IMR-90 (cell line): Measurements from ENCODE around the gene TCERG1L. TPM values are rescaled to one million over a fixed set of nuclear protein-coding genes. Genes with fewer than 3 reads are reported as not detected.

Source experiments
- ATAC-seq: fragments of 200-7000 bp; cut with Tn5 transposase; 2 replicates; pipeline ENCODE4 v1.9.1; 2020; ENCODE audit warnings: low read depth, mild to moderate bottlenecking, moderate library complexity
- BruUV-seq: library from RNA; stranded (reverse); fragments of 400-500 nt; replicated peaks from 2 replicates; lab custom pipeline; 2021; lab: Mats Ljungman, UMichigan
- CTCF ChIA-PET: fragments of 300-600 bp; formaldehyde crosslinking; extraction: SDS; loops from one replicate; lab custom pipeline; 2021; ENCODE audit warnings: antibody characterized with exemption; lab: Yijun Ruan, JAX
- POLR2A ChIA-PET: fragments of 300-600 bp; sonication (Branson Sonifier 250); formaldehyde crosslinking; loops from one replicate; lab custom pipeline; 2022; ENCODE audit warnings: antibody characterized with exemption; ENCODE audit not compliant: unreplicated experiment; lab: Charles Lee
- DNase-seq: peaks from one replicate; pipeline ENCODE4 v3.0.0; 2013
- H2AFZ ChIP-seq: replicated peaks from 2 replicates; pipeline ENCODE3; 2013; ENCODE audit warnings: low read length, mild to moderate bottlenecking; ENCODE audit not compliant: poor library complexity
- H2AK5ac ChIP-seq: 2 replicates; pipeline ENCODE4 v1.6.1; 2013; ENCODE audit warnings: low read depth, low read length, inconsistent platforms
- H2AK9ac ChIP-seq: replicated peaks from 2 replicates; pipeline ENCODE3; 2013; ENCODE audit warnings: mild to moderate bottlenecking, low read depth, low read length, moderate library complexity; ENCODE audit not compliant: poor library complexity
- H2BK120ac ChIP-seq: 2 replicates; pipeline ENCODE4 v1.6.1; 2013; ENCODE audit warnings: low read depth, low read length, inconsistent platforms
- H2BK15ac ChIP-seq: 3 replicates; pipeline ENCODE4 v1.6.1; 2013; ENCODE audit warnings: low read depth, low read length, inconsistent platforms
- H2BK20ac ChIP-seq: 2 replicates; pipeline ENCODE4 v1.6.1; 2013; ENCODE audit warnings: low read depth, mild to moderate bottlenecking, inconsistent platforms, low read length, moderate library complexity
- H2BK5ac ChIP-seq: 2 replicates; pipeline ENCODE4 v1.6.1; 2013; ENCODE audit warnings: mild to moderate bottlenecking, low read depth, low read length, inconsistent platforms; ENCODE audit not compliant: poor library complexity, severe bottlenecking
- H3K14ac ChIP-seq: replicated peaks from 2 replicates; pipeline ENCODE4 v1.6.1; 2013; ENCODE audit warnings: low read depth, low read length, inconsistent platforms
- H3K18ac ChIP-seq: 2 replicates; pipeline ENCODE4 v1.6.1; 2013; ENCODE audit warnings: low read depth, low read length, control low read depth
- H3K23ac ChIP-seq: 2 replicates; pipeline ENCODE4 v1.6.1; 2013; ENCODE audit warnings: low read depth, low read length, inconsistent platforms
- H3K27ac ChIP-seq: 2 replicates; pipeline ENCODE4 v1.5.1; 2013; ENCODE audit warnings: mild to moderate bottlenecking, control low read depth, low read length; ENCODE audit not compliant: insufficient read depth
- H3K27me3 ChIP-seq: 2 replicates; pipeline ENCODE4 v1.6.1; 2013; ENCODE audit warnings: low read length; ENCODE audit not compliant: control insufficient read depth, insufficient read depth
- H3K36me3 ChIP-seq: 2 replicates; pipeline ENCODE4 v1.6.1; 2013; ENCODE audit warnings: low read length, mixed read lengths; ENCODE audit not compliant: control insufficient read depth, insufficient read depth
- H3K4ac ChIP-seq: 2 replicates; pipeline ENCODE4 v1.6.1; 2013; ENCODE audit warnings: low read depth, low read length, inconsistent platforms
- H3K4me1 ChIP-seq: 2 replicates; pipeline ENCODE4 v1.6.1; 2013; ENCODE audit warnings: low read length, mixed read lengths; ENCODE audit not compliant: control insufficient read depth, insufficient read depth
- H3K4me2 ChIP-seq: 2 replicates; pipeline ENCODE4 v1.6.1; 2013; ENCODE audit warnings: low read depth, mild to moderate bottlenecking, control low read depth, low read length, moderate library complexity
- H3K4me3 ChIP-seq: 2 replicates; pipeline ENCODE4 v1.5.1; 2013; ENCODE audit warnings: low read depth, mild to moderate bottlenecking, control low read depth, low read length, moderate library complexity; ENCODE audit not compliant: insufficient read depth
- H3K56ac ChIP-seq: 2 replicates; pipeline ENCODE4 v1.6.1; 2013; ENCODE audit warnings: low read length, inconsistent platforms; ENCODE audit not compliant: insufficient read depth; ENCODE audit errors: extremely low read depth
- H3K79me1 ChIP-seq, 2 experiments: 2 replicates each; pipeline ENCODE4 v1.6.1; 2013; ENCODE audit warnings: low read length in 2 of 2, inconsistent platforms in 1 of 2, low read depth in 1 of 2
- H3K9ac ChIP-seq: 2 replicates; pipeline ENCODE4 v1.6.1; 2013; ENCODE audit warnings: low read depth, low read length, control low read depth
- H3K9me1 ChIP-seq: 2 replicates; pipeline ENCODE4 v1.6.1; 2013; ENCODE audit warnings: low read length, inconsistent platforms; ENCODE audit not compliant: insufficient read depth
- H3K9me3 ChIP-seq: 2 replicates; pipeline ENCODE4 v1.6.1; 2013; ENCODE audit warnings: low read length; ENCODE audit not compliant: control insufficient read depth, insufficient read depth
- H4K20me1 ChIP-seq: 2 replicates; pipeline ENCODE4 v1.6.1; 2013; ENCODE audit warnings: low read length, inconsistent platforms; ENCODE audit not compliant: insufficient read depth
- H4K5ac ChIP-seq: 2 replicates; pipeline ENCODE4 v1.6.1; 2013; ENCODE audit warnings: mild to moderate bottlenecking, low read depth, low read length, control low read depth
- H4K8ac ChIP-seq, 2 experiments: 2 replicates each; pipeline ENCODE4 v1.6.1; 2013; ENCODE audit warnings: low read depth in 2 of 2, low read length in 2 of 2, control low read depth in 1 of 2, inconsistent platforms in 1 of 2
- H4K91ac ChIP-seq: 2 replicates; pipeline ENCODE4 v1.6.1; 2013; ENCODE audit warnings: low read depth, low read length, inconsistent platforms; ENCODE audit not compliant: insufficient read depth
- BHLHE40 ChIP-seq: fragments of 150-350 bp; IDR thresholded peaks from 2 replicates; pipeline ENCODE4 v1.6.1; 2016; ENCODE audit warnings: mild to moderate bottlenecking, low read depth, low read length
- CEBPB ChIP-seq: IDR thresholded peaks from 2 replicates; pipeline ENCODE4 v1.6.1; 2012; ENCODE audit warnings: low read depth, low read length, improper control_type of control experiment
- CHD1 ChIP-seq: IDR thresholded peaks from 2 replicates; pipeline ENCODE4 v1.6.1; 2012; ENCODE audit warnings: low read depth, low read length, improper control_type of control experiment
- FOS ChIP-seq: fragments of 150-350 bp; IDR thresholded peaks from 2 replicates; pipeline ENCODE4 v1.6.1; 2016; ENCODE audit warnings: low read depth, low read length
- MAFK ChIP-seq: IDR thresholded peaks from 2 replicates; pipeline ENCODE4 v1.6.1; 2012; ENCODE audit warnings: low read depth, low read length, improper control_type of control experiment
- MAZ ChIP-seq: IDR thresholded peaks from 2 replicates; pipeline ENCODE4 v1.6.1; 2012; ENCODE audit warnings: low read depth, mild to moderate bottlenecking, low read length, improper control_type of control experiment, moderate library complexity, borderline replicate concordance
- MXI1 ChIP-seq: IDR thresholded peaks from 2 replicates; pipeline ENCODE4 v1.6.1; 2012; ENCODE audit warnings: low read depth, mild to moderate bottlenecking, low read length, moderate library complexity, borderline replicate concordance
- NFE2L2 ChIP-seq: fragments of 150-350 bp; IDR thresholded peaks from 2 replicates; pipeline ENCODE4 v1.6.1; 2016; ENCODE audit warnings: low read depth, mild to moderate bottlenecking, low read length
- POLR2A ChIP-seq: IDR thresholded peaks from 2 replicates; pipeline ENCODE4 v1.6.1; 2012; ENCODE audit warnings: mild to moderate bottlenecking, low read depth, low read length
- RAD21 ChIP-seq: IDR thresholded peaks from 2 replicates; pipeline ENCODE4 v1.6.1; 2012; ENCODE audit warnings: low read length, improper control_type of control experiment
- RCOR1 ChIP-seq: IDR thresholded peaks from 2 replicates; pipeline ENCODE4 v1.6.1; 2012; ENCODE audit warnings: mild to moderate bottlenecking, low read length, improper control_type of control experiment; ENCODE audit not compliant: insufficient replicate concordance
- RFX5 ChIP-seq: IDR thresholded peaks from 2 replicates; pipeline ENCODE4 v1.8.0; 2012; ENCODE audit warnings: low read depth, mild to moderate bottlenecking, low read length, moderate library complexity
- SMC3 ChIP-seq: fragments of 150-350 bp; IDR thresholded peaks from 2 replicates; pipeline ENCODE4 v1.6.1; 2016; ENCODE audit warnings: low read depth, mild to moderate bottlenecking, antibody characterized with exemption, low read length, moderate library complexity
- WGBS, 2 experiments: methylation state at CpG; one replicate each; pipeline versions ENCODE4 v1.1.5 to v1.1.7; 2013; ENCODE audit warnings: missing lambda C conversion rate in 2 of 2; ENCODE audit not compliant: insufficient read length in 1 of 2; ENCODE audit errors: extremely low coverage in 2 of 2; 5-methylcytosine and 5-hydroxymethylcytosine counted together
- dilution Hi-C: fragments of 300-500 bp; cut with HindIII; formaldehyde crosslinking; loops from one replicate; pipeline ENCODE4 v1.14.3; 2018; ENCODE audit warnings: low sequenced_read_pairs; ENCODE audit not compliant: unreplicated experiment
- in situ Hi-C: fragments of 300-500 bp; cut with MboI; formaldehyde crosslinking; loops from 3 replicates; pipeline ENCODE4 v1.14.3; 2019; ENCODE audit warnings: low sequenced_read_pairs, inconsistent platforms, mixed read lengths
- intact Hi-C: fragments of 100-400 bp; cut with micrococcal nuclease; formaldehyde crosslinking; loops from 2 replicates; pipeline ENCODE4 v1.10.0; 2022
- polyA plus RNA-seq, 3 experiments: library from polyadenylated mRNA; depleted of rRNA; stranded (reverse); fragments of >200 nt; gene quantifications; 2 replicates each; pipeline ENCODE4 v1.2.3, GENCODE V29; 2012; ENCODE audit warnings: low replicate concordance in 1 of 3
- total RNA-seq: library from RNA; depleted of rRNA; stranded (reverse); fragments of >200 nt; gene quantifications from 2 replicates; pipeline ENCODE4 v1.2.3, GENCODE V29; 2012
- TF ChIP-seq, protein P1 (sequence below): conservative IDR thresholded peaks from 2 replicates; pipeline ENCODE4 v1.5.1; 2012; ENCODE audit warnings: mild to moderate bottlenecking, low read depth, low read length, improper control_type of control experiment
- TF ChIP-seq, protein P2 (sequence below): fragments of 150-350 bp; IDR thresholded peaks from 2 replicates; pipeline ENCODE4 v1.6.1; 2016; ENCODE audit warnings: low read depth, mild to moderate bottlenecking, low read length, moderate library complexity, borderline replicate concordance

Gene TCERG1L
- total and polyA plus RNA-seq, 2 of the 4 experiments (the other 2 are of a cell fraction): not detected

DNA sequence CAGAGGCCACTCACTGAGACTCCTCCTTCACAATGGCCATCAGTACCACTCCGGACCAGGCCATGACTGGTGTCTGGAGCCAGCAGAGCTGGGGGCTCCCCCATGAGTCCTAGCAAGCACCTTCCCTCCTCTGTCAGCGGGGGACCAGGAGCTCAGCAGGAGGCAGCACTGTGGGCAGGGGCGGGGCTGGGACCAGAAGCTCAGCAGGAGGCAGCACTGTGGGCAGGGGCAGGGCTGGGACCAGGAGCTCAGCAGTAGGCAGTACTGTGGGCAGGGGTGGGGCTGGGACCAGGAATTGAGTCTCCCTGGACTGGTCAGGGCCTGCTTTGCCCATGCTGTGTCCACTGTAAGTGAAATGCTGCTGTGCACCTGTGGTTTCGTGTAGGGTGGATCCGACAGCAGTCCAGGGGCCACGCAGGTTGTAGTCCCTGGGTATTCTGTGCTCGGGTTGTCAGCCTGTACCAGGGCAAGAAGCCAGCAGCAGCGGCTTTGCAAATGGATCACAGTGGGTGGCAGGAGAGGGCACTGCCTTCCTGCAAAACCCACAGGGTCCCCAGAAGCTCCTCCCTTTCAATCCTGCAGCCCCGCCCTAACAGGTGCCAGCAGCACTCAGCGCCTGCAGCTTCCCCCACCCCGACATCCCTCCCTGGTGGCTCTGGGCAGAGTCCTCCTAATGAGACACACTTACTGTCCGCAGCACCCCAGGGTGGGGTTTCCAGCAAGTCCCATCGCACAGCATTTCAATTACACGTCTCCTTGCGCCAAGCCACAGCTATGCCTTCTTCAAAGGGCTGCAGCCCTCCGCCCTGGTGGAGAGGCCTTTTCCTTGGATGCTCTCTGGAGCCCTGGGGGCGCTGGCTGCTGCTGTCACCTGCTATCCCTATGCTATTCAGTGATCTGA lies 220.5 kb downstream of the TCERG1L start:
- intact Hi-C loops: no loop called here
- dilution Hi-C loops: no loop called here
- H4K5ac ChIP-seq: no peak overlapping the region
- no peaks in the 10 kb centered on the region for H3K79me1 ChIP-seq
- H3K36me3 ChIP-seq: no peaks in the 10 kb centered on the region
- H2AK5ac ChIP-seq: no peak overlapping the region
- no peak overlapping the region for H3K56ac ChIP-seq
- DNase-seq (no peak), ATAC-seq (no peak)
- no peak overlapping the region for H2AK9ac ChIP-seq
- no peaks in the 10 kb centered on the region for H3K9me1 ChIP-seq
- no peak overlapping the region for H3K4me2 ChIP-seq
- no peak overlapping the region for H4K8ac ChIP-seq
- H3K9me3 ChIP-seq: peaks cover 52% of the 10 kb centered on the region
- no peak overlapping the region for H3K14ac ChIP-seq
- in situ Hi-C loops: no loop called here
- H3K9ac ChIP-seq: no peak overlapping the region
- H2AFZ ChIP-seq: no peak overlapping the region
- H3K18ac ChIP-seq: no peak overlapping the region
- H2BK20ac ChIP-seq: no peak overlapping the region
- no peak overlapping the region for H2BK15ac ChIP-seq
- H3K4ac ChIP-seq: no peak overlapping the region
- POLR2A ChIA-PET: no interaction called here
- CTCF ChIA-PET: no interaction called here
- H2BK5ac ChIP-seq: no peak overlapping the region
- H3K23ac ChIP-seq: no peak overlapping the region
- H2BK120ac ChIP-seq: no peak overlapping the region
- no TSS peak for BruUV-seq
- H3K4me3 ChIP-seq: no peak overlapping the region
- H3K27me3 ChIP-seq: no peaks in the 10 kb centered on the region
- no peak overlapping the region for H3K27ac ChIP-seq
- no peaks in the 10 kb centered on the region for H3K4me1 ChIP-seq
- H4K91ac ChIP-seq: no peak overlapping the region
- H4K20me1 ChIP-seq: no peaks in the 10 kb centered on the region
- WGBS, 2 experiments: 59% methylated on average over 6 of the region's 17 CpGs; no CpG with 5 or more reads in 1 of the 2 experiments
- TF ChIP-seq SMC3 (no peak), BHLHE40 (no peak), MXI1 (no peak), POLR2A (no peak), RCOR1 (no peak), CHD1 (no peak), RAD21 (no peak), MAZ (no peak), RFX5 (no peak), NFE2L2 (no peak), MAFK (no peak), FOS (no peak), CEBPB (no peak)
- TF ChIP-seq, protein P1, sequence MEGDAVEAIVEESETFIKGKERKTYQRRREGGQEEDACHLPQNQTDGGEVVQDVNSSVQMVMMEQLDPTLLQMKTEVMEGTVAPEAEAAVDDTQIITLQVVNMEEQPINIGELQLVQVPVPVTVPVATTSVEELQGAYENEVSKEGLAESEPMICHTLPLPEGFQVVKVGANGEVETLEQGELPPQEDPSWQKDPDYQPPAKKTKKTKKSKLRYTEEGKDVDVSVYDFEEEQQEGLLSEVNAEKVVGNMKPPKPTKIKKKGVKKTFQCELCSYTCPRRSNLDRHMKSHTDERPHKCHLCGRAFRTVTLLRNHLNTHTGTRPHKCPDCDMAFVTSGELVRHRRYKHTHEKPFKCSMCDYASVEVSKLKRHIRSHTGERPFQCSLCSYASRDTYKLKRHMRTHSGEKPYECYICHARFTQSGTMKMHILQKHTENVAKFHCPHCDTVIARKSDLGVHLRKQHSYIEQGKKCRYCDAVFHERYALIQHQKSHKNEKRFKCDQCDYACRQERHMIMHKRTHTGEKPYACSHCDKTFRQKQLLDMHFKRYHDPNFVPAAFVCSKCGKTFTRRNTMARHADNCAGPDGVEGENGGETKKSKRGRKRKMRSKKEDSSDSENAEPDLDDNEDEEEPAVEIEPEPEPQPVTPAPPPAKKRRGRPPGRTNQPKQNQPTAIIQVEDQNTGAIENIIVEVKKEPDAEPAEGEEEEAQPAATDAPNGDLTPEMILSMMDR: no peak
- TF ChIP-seq, protein P2, sequence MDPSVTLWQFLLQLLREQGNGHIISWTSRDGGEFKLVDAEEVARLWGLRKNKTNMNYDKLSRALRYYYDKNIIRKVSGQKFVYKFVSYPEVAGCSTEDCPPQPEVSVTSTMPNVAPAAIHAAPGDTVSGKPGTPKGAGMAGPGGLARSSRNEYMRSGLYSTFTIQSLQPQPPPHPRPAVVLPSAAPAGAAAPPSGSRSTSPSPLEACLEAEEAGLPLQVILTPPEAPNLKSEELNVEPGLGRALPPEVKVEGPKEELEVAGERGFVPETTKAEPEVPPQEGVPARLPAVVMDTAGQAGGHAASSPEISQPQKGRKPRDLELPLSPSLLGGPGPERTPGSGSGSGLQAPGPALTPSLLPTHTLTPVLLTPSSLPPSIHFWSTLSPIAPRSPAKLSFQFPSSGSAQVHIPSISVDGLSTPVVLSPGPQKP: no peak
